ENCODE data around the gene ANXA10.
"Not testable (repeated sequence)": the region's sequence is repeated elsewhere in the genome, so short reads cannot be mapped to it uniquely, and the experiment has no call there.

The ANXA10 gene

DNA sequence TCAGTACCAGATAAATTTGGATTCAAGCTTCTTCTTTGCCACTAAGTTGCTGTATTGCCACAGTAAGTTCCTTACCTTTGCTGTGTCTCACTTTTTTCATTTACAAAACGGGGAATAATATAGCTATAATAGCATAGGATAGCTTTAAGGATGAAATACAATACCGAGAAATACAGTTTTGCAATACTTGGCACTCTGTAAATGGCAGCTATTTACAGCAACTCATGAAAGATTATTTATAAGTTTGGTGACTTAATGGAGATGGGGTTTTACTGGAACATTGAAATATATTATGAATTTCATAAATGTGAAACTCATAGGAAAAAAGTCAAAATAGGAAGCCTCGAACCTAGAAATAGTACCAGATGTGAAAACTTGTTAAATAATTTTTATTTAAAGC lies 27.6 kb downstream of the ANXA10 start:
- no peak for DNase-seq

DNA sequence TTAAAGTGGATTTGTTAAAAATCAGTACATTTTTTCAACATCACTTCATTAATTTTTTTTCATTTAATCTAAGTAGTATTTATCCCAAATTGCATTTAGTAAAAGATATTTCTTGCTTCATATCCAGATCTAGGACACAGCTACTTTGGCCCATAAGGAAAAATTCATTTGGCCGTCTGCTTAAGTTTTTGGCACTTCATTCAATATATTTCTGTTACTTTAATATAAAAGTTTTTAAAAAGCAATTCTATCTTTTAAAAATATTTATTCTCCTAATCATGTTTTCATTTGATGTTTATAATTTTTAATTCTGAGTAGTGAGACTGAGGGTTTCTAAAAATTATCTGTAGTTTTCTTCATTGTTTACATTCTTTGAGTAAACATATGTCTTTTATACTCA lies 28.5 kb downstream of the ANXA10 start:
- no peak for DNase-seq

DNA sequence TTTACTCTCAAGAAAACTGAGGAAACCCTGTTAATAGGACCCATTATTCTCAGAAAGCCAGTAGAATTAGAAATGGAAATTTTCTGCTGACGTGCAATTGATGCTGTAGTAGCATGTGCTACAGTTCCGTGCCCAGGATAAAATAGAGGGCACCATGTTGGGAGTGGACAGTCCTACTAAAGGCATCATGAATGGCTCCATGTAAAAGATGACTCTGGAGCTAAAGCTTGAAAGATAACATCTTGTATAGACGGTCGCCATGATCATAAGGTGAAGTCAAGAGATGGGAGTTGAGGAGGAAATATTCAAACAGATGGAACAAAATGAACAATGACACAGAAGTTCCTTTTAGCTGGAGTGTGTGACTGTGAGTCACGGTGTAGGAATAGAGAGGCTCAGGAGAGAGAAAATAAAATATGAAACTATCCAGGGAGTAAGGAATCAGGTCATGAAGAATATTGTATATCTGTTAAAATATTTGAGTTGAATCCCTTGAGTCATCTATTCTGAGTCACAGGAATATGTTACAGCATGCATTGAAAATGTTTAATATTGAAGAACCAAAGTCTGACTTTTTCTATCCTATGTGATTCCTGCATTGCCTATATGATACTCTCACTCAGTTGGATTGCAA lies 31.8 kb downstream of the ANXA10 start:
- DNase-seq: no peak

DNA sequence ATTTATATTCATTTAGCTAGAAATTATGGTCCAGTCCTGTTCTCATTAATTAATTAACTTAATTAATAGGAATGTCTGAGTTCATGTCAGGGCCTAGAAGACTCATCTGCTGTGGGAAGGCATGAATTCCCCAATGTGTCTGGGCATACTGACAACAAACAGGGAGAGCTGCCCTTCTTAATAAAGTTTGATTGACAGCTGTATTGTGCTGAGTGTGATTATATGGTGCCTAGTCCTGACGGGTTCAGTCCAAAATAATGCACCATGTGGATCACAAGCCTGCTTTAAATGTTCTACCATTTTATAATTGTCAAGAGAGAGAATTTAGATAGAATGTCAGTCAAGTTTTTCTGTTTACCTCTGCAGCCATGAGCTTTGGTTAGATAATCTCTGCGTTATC lies 34.6 kb downstream of the ANXA10 start:
- no peak for DNase-seq

DNA sequence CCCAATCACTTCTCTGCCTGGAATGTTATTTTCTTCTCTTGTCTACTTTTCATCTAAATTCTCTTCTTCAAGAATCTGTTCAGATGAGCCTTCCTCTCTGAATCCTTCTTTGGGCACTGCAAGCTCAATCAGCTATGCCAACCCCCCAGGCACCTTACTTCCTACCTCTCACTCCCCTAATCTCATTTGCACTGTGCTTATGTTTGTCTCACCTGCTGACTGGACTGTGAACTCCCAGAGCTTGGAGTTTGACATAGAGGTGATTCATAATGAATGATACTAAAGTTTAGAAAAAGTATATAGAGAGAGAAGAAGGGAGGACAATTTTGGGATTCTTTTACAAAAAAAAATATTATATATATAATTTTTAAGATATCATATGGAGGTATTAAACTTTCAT lies 36.3 kb downstream of the ANXA10 start:
- no peak for DNase-seq

DNA sequence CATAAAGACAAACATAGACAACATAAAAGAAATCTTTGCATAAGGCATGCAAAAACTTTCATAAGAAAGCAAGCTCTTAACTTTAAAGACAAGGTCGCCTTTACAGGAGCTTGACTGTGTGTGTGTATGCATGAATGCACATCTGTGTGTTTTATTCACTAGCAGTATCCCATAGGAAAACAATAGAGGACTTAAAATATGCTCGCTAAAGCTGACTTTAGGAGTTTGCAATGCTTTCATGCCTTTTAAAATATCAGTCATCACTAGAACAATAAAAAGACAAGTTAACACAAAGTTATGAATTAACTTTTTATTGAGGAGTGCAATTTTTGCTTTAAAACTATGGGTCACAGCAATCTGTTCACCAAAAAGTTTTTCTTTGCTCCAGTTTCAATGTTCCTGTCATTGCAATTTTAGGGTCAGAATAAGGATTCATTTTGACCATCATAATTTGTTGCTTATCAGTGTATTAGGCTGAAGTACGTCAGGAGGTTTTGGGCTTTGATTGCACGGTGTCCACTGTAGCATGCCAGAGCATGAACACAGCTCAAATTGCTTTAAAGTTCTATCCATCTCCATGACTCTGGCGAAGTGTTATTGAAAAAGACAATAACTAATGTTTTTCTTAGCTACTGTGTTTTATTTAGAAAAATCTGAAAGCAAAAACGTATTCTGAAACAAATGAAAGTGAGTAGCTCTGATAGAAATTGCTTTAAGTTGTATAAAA lies 36.9 kb downstream of the ANXA10 start:
- no peak for DNase-seq

DNA sequence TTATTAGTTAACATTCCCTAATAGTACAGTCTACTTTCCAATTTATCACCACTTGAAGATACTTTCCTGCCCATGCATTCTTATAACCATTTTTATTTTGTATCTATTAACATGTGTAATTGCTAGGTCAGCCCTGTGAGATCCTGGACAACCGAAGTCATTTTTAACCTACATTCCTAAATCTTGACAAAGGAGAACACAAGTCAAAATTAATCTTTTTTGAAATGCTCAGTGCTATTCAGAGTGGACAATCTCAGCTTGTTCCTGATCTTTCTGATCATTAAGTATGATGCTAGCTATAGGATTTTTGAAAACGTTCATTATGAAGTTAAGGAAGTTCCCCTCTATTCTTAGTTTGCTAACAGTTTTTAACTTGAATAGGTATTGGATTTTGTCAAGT lies 37.5 kb downstream of the ANXA10 start:
- DNase-seq: no peak

DNA sequence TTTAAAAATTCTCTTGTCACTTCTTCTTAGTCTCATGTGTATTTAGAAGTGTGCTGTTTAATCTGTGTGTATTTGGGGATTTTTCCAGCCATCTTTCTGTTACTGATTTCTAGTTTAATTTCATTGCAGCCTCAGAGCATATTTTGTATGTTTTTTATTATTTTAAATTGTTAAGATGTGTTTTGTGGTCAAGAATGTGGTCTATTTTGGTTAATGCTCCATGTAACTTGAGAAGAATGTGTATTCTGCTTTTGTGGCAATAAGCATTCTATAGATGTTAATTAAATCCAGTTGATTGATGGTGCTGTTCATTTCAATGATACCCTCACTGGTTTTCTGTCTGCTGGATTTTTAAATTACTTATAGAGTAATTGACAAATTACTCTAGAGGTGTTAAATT lies 38.9 kb downstream of the ANXA10 start:
- no peak for DNase-seq

DNA sequence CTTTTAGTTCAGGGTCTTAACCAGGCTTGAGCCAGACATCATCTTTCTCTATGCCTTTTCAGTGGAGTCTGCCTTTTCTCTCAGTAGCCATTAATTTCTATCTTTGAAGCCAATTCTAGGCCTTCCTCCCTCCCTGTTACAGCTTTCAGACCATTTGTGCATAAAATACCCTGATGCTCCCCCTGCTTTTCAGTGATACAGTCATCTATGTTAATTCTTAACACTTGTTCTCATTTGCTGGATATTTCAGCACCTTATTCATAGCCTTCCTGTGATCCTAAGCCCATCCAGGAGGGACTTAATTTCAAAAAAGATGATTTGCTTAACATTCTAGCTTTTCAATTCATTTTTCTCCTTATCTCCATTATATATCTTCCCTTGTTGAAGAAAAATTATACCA lies 42.3 kb downstream of the ANXA10 start:
- no peak for DNase-seq

DNA sequence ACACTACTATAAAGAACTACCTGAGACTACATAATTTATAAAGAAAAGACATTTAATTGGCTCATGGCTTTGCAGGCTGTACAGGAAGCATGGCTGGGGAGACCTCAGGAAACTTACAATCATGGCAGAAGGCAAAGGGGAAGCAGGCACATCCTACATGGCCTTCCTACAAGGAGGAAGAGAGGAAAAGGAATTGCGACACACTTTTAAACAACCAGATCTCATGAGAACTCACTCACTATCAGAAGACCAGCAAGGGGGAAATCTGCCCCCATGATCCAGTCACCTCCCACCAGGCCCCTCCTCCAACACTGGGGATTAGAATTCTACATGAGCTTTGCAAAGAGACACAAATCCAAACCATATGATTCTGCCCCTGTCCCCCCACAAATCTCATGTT lies 43.5 kb downstream of the ANXA10 start:
- not testable (repeated sequence) for DNase-seq

DNA sequence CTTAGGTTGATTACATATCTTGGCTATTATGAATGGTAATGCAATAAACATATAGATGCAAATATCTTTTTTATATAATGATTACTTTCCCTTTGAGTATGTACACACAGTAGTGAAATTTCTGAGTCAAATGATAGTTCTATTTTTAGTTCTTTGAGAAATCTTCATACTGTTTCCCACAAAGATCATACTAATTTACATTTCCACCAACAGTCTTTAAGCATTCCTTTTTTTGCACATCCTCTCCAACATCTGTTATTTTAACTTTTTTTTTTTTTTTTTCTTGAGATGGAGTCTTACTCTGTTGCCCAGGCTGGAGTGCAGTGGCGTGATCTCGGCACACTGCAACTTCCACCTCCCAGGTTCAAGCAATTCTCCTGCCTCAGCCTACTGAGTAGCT lies 45.4 kb downstream of the ANXA10 start:
- not testable (repeated sequence) for DNase-seq

DNA sequence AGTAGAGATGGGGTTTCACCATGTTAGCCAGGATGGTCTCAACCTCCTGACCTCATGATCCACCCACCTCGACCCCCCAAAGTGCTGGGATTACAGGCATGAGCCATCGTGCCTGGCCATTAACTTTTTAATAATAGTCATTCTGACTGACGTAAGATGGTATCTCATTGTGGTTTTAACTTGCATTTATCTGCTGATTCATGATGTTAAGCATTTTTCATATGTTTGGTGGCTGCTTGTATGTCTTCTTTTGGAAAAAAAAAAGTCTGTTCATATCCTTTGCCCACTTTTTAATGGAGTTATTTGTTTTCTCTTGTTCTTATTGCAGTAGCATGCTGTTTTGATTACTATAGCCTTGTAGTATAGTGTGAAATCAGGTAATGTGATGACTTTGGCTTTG lies 45.8 kb downstream of the ANXA10 start:
- no peak for DNase-seq

DNA sequence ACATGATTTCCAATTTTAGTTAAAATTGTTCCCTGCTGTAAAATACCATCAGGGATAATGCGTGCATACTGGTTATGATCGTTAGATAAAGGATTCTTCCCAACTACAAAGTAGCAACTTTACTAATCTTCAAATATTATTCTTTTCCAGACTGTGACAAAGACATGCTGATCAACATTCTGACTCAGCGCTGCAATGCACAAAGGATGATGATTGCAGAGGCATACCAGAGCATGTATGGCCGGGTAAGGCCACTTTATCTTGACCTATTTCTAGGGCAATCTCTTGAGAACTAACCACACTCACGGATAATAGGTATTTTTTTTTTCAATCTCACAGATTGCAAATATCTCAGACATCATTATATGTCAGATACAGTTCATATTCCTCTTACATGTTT lies 47.0 kb downstream of the ANXA10 start:
- no peak for DNase-seq

DNA sequence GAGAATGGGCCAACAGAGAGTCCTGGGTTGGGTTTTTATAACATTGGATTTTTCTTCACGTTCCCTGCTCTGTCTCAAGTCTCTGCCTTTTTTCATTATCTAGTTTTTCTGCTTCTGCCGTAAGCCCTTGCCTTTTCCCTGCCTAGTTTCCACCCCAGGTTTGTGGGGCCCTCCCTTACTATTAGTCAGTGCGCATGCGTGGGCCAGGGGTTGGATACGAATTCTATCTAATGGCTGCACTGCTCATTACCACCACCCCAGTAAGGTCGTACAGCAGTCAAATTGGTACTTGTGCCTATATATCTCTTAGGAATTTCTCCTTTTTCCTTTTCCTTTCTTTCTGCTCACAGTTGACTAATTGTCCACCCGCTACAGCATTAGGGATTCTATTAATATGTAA lies 49.4 kb downstream of the ANXA10 start:
- DNase-seq: no peak

DNA sequence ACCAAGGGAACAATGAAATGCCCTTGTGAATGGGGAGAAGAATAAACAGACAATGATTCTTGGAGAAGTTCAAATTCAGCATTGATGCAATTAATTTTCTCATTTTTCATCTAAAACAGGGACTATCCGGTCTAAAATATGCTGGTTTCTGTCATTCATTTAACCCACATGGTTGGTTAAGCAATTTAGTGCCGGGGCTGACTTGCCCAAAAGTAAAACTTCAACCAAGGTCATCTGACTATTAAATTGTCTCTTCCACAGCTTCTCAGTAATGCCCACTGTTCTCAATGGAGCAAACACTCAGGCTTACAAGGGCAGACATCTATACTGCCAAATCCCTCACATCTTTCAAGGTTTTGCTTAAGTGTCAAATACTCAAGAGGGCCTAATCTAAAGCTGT lies 51.3 kb downstream of the ANXA10 start:
- no peak for DNase-seq

DNA sequence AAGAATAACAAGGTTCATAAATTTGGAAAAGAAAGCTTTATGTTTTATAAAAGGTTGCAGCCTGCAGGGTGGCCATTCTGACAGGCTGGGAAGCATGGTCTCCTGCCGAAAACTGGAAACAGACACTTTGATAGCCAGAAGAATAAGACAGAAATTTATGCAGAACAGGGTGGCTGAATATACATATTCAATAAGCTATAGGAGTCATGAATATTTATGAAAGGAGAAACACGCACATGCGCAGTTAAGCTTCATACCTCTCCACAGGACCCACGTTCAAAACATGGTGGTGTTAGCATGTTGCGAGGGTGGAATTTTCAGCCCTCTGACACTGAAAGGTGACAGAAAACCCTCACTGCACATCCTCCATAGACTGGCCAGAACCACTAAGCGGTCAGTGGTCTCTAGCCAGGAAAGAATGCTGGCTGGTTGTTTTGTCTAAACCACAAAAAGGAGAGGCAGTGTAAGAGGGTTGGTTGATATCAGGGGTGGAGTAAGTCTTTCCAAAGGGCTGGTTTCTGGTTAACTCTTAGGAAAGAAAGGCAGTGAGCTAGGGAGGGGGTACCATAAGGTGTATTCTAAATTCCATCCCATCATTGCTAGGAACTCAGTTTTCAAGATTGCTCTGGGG lies 58.2 kb downstream of the ANXA10 start:
- no peak for DNase-seq

DNA sequence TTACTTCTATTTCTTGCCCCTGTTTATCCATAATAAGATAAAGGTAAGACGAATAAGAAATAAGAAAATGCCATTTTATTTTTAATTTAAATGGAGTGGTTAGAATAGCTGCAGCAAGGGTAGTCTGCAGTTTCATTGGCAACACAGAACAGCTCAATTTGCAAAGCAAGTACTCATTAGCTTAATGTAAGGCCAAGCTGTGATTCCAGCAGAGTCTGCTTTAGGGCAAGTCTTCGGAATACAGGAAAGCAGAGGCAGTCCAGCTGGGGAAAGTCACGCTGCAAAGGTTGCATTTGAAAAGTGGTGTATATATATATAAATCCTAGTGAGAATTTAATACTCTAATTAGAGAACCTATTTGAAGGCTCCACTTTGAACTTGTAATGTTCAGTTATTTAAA lies 59.0 kb downstream of the ANXA10 start:
- DNase-seq: no peak

DNA sequence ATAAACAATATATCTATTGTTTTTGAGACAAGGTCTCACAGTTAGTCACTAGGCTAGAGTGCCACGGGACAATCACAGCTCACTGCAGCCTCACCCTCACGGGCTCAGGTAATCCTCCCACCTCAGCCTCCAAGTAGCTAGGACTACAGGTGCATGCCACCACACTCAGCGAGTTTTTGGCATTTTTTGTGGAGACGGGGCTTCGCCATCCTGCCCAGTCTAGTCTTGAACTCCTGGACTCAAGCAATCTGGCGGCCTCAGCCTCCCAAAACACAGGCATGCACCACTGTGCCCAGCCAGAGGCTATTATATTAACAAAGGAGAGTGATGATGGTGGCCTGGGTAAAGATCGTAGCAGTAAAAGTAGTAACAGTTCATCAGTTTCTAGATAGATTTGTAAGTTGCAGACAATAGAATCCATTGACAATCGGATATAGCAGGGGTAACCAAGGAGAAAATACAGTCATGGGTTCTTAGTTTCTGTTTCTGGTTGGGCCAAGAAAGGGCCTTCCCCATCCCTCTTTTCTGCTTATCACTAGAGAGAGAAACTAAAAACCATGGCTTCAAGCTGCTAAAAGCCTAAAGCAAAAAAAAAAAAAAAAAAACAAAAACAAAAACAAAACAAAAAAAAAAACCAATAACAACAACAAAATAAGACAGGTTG lies 60.6 kb downstream of the ANXA10 start:
- no peak for DNase-seq

DNA sequence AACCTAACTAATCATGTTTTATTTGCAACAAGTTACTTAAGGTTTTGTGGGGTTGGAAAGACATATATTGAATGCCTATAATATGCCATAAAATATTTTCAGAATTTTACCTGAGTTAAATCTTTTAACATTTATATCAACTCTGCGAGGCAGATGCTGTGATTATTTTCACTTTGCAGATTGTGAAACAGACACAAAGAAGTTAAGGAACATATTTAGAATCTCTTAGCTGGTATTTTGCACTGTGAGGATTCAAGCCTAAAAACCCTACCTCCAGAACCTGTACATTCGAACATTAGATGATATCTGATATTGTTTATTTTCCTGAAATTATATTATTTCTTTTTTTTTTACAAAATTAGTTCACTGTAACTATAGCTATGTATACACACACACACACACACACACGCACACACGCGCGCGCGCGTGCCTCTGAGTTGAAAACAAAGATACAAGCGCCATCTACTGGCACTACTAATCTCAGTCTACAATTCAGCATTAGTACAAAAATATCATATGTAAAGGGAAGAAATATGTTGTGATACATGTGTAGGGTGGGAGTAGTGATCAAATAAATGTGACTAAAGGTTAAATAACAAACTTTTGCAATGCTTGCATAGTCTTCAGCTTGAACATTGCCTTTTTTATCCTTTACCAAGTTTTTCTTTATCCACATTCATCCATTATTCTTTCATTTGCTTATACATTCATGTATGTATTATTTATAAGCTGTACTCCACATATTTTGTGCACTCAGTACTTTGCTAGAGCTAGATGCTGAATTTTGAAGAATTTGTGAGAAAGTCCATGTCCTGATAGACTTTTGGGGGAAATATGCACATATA lies 61.5 kb downstream of the ANXA10 start:
- DNase-seq: peak; percentile 40

DNA sequence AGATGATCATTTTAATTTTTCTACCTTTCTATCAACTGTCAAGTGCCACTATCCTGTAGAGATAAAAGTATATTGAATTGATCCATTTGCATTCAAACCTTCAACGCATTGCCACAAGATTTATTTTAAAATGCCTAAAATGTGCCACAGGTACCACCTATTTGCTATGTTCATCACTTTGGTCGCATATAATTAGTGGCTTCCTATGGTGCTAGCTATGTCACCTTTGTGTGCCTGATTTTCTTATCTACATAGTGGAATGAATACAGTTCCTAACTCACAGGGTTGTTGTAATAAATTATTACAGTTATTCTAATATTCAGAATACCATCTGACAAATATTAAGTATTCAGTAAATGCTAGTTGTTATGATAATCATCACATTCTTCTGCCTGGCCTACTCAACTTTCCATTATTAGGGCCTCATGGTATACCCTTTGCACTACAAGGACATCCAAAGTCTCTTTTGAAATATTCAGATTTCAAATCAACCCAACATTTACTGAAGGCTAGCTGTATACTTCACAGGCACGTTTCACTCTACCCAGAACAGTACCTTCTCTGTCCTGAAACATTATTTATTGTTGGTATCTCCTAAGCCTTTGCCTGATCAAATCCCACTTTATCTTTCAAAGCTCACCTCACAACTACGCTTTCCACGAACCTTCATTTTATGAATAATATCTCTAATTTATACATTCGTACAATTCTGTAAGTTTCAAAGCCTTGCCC lies 62.4 kb downstream of the ANXA10 start:
- DNase-seq: no peak

DNA sequence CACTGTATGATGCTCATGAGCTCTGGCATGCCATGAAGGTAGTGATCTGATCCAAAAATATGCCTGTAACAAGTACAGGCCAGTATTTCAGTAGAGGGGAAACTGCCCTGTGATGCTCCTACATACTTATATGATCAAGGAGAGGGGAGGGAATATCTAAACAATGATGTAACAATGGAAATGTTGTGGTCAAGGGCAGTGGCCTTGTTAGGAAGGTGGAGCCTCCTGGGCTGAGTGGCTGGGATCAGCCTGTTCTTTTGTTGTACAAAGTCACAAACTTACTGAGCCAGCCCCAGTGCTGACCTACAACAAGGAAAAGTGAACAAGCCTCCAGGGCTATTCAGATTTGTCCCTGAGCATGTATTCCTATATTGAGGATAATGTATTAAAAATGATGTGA lies 70.3 kb downstream of the ANXA10 start:
- no peak for DNase-seq

DNA sequence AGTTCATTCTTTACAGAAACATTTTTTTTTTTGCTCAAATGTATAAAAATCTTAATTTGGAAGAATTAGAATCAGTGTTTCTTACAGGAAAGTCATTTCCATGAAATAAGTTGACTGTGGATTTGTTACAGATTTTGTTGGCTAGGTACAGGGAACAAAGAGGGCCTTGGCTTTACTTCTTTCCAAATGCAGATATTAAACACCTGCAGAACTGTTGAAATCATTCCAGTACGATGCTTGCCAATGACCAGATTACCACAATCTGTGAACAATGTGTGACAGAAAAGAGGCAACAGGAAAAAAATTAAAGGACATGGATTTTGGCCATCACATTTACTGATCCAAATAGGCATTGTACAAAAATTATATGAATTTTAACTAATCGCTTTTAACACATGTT lies 70.8 kb downstream of the ANXA10 start:
- no peak for DNase-seq

Data from NCI-H748 treated with DMSO at 0.1 percent for 48 hours (cell line).